GM18507 (cell line): ENCODE measurements around the gene HRH2.

ENCODE experiments used
- DNase-seq: peaks from one replicate; pipeline ENCODE4 v3.0.0; 2011; ENCODE audit warnings: low read depth; ENCODE audit not compliant: insufficient read length; ENCODE audit errors: extremely low spot score
- FAIRE-seq: peaks from 2 replicates; lab custom pipeline; 2011; peaks lifted over from hg19 to GRCh38; lab: Jason Lieb, UNC

Gene HRH2

GRCh38 chr5:175688352-175689146 is 30.7 kb downstream of the HRH2 start:
- FAIRE-seq (no peak), DNase-seq (no peak)

- DNase-seq (no peak), FAIRE-seq (no peak)
Measured at GRCh38 chr5:175689147-175689991, 31.5 kb downstream of the HRH2 start.

GRCh38 chr5:175690025-175690424 is 32.2 kb downstream of the HRH2 start:
- DNase-seq (no peak), FAIRE-seq (no peak)

- no peak for FAIRE-seq
- DNase-seq = no peak
Measured at GRCh38 chr5:175690586-175690985, 32.7 kb downstream of the HRH2 start.

GRCh38 chr5:175691761-175692160 is 33.9 kb downstream of the HRH2 start:
- FAIRE-seq = no peak
- DNase-seq = no peak

GRCh38 chr5:175692235-175692995 is 34.5 kb downstream of the HRH2 start:
- DNase-seq (no peak), FAIRE-seq (no peak)

GRCh38 chr5:175692996-175693710 is 35.3 kb downstream of the HRH2 start:
- FAIRE-seq (no peak), DNase-seq (no peak)

GRCh38 chr5:175693741-175694140 is 35.9 kb downstream of the HRH2 start:
- no peak for FAIRE-seq
- no peak for DNase-seq

- FAIRE-seq (no peak), DNase-seq (no peak)
Measured at GRCh38 chr5:175694371-175695160, 36.7 kb downstream of the HRH2 start.

GRCh38 chr5:175695161-175696126 is 37.6 kb downstream of the HRH2 start:
- no peak for FAIRE-seq

GRCh38 chr5:175696139-175696854 is 38.4 kb downstream of the HRH2 start:
- FAIRE-seq (peak; percentile 44), DNase-seq (peak; percentile 9)

More at GRCh38 chr5:175695161-175696126, 37.6 kb downstream of the HRH2 start:
- DNase-seq = no peak

- DNase-seq (no peak), FAIRE-seq (no peak)
Measured at GRCh38 chr5:175696855-175697198, 39.0 kb downstream of the HRH2 start.

GRCh38 chr5:175697846-175698245 is 40.0 kb downstream of the HRH2 start:
- DNase-seq (no peak), FAIRE-seq (no peak)

- no peak for DNase-seq
- no peak for FAIRE-seq
Measured at GRCh38 chr5:175698401-175699115, 40.7 kb downstream of the HRH2 start.

GRCh38 chr5:175700991-175701390 is 43.1 kb downstream of the HRH2 start:
- FAIRE-seq (peak; percentile 39), DNase-seq (no peak)

GRCh38 chr5:175701797-175702196 is 43.9 kb downstream of the HRH2 start:
- no peak for FAIRE-seq
- DNase-seq = no peak
